Measurements from ENCODE around the gene KLF9.

The KLF9 gene

DNA sequence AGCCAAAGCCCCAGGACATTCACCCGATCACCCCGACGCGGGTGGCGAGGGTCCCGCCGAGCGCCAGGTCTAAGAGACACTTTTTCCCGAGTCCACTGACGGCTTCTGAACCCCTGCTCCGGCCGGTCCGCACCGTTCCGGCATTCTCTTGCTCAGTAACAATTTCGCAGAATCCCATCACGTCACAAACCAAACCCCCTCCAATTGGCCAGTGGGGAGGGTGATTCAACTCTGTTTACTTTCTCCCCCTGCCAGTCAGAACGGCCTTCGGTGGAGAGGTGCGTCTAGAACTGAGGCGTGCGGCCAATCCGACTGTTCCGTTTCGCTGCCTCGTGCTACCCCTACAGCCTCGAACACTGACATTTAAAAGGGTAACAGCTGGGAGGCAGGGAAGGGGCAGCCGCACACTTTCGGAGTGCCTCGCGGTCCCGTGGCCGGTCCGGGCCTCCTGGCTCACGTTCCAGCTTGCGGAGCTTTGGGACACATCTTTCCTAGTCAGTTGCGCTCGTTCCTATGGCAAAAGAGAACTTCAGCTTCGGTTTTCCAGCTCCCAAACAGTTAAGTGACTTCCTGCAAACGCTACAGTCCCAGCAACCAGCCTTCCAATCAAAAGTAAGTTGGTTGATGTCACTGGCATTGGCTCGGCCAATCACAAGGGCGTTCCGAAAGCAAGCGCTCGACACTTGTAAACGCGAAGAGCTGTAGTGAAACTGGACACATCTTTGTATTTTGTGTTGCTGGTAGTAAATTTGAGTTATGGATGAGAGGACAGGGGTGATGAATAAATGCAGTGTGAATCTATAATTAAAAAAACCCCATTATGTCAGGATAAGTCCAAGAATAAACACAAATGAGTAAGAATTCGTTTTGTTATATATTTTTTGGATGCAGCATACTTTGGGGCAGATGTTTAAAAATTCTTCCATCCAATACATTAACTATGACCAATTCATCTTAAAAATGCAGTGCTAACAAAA lies at the start of gene KLF9:
KLF9 (minus strand) TSS at position 859 of the 977 bp plus-strand sequence. CDS start 1,294 bp downstream, outside the sequence.
- TF ChIP-seq, protein P1, sequence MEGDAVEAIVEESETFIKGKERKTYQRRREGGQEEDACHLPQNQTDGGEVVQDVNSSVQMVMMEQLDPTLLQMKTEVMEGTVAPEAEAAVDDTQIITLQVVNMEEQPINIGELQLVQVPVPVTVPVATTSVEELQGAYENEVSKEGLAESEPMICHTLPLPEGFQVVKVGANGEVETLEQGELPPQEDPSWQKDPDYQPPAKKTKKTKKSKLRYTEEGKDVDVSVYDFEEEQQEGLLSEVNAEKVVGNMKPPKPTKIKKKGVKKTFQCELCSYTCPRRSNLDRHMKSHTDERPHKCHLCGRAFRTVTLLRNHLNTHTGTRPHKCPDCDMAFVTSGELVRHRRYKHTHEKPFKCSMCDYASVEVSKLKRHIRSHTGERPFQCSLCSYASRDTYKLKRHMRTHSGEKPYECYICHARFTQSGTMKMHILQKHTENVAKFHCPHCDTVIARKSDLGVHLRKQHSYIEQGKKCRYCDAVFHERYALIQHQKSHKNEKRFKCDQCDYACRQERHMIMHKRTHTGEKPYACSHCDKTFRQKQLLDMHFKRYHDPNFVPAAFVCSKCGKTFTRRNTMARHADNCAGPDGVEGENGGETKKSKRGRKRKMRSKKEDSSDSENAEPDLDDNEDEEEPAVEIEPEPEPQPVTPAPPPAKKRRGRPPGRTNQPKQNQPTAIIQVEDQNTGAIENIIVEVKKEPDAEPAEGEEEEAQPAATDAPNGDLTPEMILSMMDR (IDR thresholded peaks at IDR 0.05; ENCODE audit: insufficient read depth, low read depth, low read length, missing control alignments), result no peak
- peak within 1 kb of the TSS; percentile 97 for H3K4me3 ChIP-seq (ENCODE audit: low read length)
- peak; percentile 99 for DNase-seq (ENCODE audit: low read depth)

DNA sequence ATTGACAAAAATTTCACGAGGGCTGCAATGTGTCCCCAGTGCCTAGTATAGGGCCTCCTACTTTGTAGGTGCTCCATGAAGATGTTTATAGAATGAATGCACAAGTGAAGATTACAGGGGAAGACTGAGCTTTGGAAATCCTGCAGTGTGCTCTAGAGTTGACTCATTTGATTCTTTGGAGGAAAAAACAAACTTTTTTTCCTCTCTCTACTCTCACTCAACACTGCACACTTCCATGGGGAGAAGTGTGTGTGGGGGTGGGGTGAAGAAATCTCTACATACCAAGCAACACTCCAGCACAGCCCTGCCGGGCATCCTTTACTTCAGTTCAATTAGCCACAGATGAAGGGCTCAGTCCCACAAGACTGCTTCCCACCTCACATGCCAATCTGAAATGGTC lies 49.4 kb upstream of the KLF9 start:
- TF ChIP-seq, protein P1 (IDR thresholded peaks at IDR 0.05; ENCODE audit: insufficient read depth, low read depth, low read length, missing control alignments), result no peak
- no peak overlapping the region for H3K4me3 ChIP-seq (ENCODE audit: low read length)
- DNase-seq (ENCODE audit: low read depth), result no peak

DNA sequence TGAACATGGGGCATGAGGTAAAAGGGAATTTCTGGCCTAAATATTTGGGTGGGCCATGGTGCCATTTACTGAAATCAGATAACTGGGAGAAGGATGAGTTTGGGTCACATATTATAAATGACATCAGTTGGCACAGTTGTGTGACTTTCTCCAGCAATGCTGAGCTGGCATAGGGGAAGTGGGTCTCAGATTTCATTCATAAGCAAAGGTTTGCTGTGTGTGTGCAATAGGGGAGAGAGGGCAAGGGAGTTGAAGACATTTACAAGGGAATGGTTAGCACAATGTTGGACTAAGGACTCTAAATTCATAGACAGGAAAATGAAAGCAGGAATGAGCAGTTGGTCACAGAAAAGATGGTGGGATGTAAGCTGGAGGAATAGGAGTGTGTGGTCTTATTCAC lies 47.8 kb upstream of the KLF9 start:
- no peak for DNase-seq (ENCODE audit: low read depth)
- TF ChIP-seq, protein P1 (IDR thresholded peaks at IDR 0.05; ENCODE audit: insufficient read depth, low read depth, low read length, missing control alignments), result no peak
- no peak overlapping the region for H3K4me3 ChIP-seq (ENCODE audit: low read length)

DNA sequence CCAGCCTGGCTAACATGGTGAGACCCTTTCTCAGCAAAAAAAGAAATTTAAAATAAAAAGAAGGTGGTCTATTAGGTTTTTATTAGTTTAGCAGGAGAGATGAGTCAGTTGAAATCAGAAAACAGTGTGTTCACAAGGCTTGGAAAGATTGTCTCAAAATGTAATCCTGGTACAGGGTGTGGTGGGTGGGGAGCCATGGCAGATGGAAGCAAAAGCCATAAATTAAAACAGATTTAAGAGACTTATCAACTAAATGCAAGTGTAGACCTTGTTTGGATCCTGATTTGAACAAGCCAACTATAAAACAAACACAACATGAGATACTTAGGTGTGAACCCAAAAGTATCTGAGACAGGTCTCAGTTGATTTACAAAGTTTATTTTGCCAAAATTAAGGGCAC lies 42.8 kb upstream of the KLF9 start:
- TF ChIP-seq, protein P1 (IDR thresholded peaks at IDR 0.05; ENCODE audit: insufficient read depth, low read depth, low read length, missing control alignments), result no peak
- no peak overlapping the region for H3K4me3 ChIP-seq (ENCODE audit: low read length)
- no peak for DNase-seq (ENCODE audit: low read depth)

DNA sequence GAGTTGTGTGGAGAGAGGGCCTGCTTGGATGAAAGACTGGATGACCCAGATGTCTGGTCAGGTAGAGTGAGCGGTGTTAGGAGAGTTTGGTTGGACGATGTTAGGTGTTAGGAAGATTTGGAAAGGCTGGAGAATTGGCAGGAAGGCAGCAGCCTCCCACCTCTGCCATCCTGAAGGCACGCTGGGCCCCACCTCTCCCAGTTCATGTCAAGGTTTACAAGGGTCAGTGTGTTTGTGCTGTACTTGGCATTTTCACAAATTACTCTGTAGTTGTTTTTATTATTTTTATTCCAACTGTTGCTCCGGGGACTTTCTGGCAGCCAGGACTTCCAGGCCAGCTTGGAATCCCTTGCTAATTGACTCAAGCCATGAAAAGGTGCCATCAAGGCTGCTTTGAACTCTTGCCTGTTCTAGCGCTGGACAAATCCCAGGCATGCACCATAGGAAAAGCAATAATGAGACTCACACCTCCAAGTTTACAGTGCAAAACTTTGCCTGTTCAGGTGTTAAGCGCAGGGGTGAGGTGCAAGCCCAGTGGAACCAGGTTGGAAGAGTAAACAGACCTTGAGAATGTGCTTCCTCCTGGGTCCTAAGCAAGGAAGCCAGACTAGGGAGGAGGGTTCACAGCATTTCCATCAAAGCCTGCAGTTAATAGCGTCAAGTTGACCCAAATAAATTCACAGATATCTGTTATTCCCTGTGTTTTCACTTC lies 41.7 kb upstream of the KLF9 start:
- TF ChIP-seq, protein P1 (IDR thresholded peaks at IDR 0.05; ENCODE audit: insufficient read depth, low read depth, low read length, missing control alignments), result no peak
- H3K4me3 ChIP-seq (ENCODE audit: low read length), result no peak overlapping the region
- no peak for DNase-seq (ENCODE audit: low read depth)

DNA sequence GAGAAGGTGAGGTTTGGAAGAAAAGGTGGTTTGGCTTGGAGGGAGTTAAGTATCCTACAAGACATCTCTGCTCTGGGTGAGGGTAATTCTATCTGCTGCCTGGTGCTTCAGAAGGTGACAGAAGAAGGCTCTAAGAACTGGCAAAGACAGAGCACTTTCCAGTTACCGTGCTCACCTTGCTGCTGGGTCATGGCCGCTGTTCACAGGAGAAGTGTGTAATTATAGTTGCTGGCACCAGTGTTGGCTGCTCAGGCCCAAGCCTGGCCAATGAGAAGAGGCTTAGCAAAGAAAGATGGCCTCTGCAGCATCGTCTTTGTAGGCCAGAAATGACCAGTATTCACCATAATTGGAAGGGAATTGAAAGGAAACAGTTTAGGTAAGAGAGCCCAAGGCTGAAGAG lies 37.9 kb upstream of the KLF9 start:
- DNase-seq (ENCODE audit: low read depth), result no peak
- no peak overlapping the region for H3K4me3 ChIP-seq (ENCODE audit: low read length)
- TF ChIP-seq, protein P1 (IDR thresholded peaks at IDR 0.05; ENCODE audit: insufficient read depth, low read depth, low read length, missing control alignments), result no peak

Measured in epithelial cell of esophagus (primary cell).